Inflammatory macrophage treated with lipopolysaccharide for 4 hours (primary cell): ENCODE measurements around the gene DIDO1.
"Not testable (repeated sequence)": the region's sequence is repeated elsewhere in the genome, so short reads cannot be mapped to it uniquely, and the experiment has no call there.

Experiments used
- DNase-seq: peaks from one replicate; pipeline ENCODE4 v3.0.0-alpha.2; 2020

DIDO1 gene

DNA sequence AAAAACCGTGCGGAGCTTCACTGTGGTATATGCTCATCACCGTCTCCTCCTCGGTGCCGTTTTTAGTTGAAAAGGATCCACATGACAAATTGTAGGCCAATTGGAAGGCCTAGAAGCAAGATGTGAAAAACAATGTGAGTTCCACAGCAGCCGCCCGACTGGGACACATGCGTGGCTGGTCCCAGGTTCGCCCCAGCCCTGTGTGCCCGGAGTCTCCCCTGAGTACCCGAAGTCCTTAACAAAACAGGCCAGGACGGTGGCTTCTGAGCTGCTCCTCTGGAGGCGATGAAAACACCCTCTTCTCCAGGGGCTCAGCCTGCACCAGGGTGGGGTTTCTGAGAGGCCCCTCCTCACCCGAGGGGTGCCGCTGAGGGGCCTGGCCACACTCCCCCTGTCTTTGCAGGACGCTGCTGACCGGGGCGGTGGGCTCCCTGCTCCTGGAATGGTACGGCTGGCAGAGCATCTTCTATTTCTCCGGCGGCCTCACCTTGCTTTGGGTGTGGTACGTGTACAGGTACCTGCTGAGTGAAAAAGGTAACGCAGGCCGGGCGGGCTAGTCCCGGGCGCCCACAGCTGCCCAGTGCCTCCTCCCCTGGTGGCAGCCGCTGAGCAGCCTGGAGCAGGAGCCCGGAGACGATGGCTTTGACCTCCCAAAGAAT, 36.0 kb upstream of the DIDO1 start:
- no peak for DNase-seq

DNA sequence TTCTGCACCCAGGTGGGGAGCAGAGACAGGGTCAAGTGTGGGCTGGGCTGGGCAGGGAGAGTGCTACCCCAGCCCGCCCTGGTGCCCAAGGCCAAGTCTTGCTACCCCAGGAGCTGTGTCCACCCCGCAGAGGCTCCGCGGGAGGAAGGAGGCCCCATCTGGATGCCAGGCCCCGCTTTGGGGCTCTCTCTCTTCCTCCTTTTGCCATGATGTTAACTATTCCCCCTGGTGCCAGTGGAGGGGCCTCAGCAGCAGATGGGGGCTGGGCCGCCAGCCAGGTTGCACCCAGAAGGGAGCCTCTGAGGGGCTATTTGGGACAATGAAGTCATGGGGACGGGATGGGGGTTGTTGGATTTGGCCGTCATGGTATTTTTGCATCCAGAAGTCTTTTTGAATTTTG, 35.5 kb upstream of the DIDO1 start:
- no peak for DNase-seq

- no peak for DNase-seq
Observed at GRCh38 chr20:62961310-62961783, 35.0 kb upstream of the DIDO1 start.

- not testable (repeated sequence) for DNase-seq
Observed at GRCh38 chr20:62960446-62961309, 34.4 kb upstream of the DIDO1 start.

DNA sequence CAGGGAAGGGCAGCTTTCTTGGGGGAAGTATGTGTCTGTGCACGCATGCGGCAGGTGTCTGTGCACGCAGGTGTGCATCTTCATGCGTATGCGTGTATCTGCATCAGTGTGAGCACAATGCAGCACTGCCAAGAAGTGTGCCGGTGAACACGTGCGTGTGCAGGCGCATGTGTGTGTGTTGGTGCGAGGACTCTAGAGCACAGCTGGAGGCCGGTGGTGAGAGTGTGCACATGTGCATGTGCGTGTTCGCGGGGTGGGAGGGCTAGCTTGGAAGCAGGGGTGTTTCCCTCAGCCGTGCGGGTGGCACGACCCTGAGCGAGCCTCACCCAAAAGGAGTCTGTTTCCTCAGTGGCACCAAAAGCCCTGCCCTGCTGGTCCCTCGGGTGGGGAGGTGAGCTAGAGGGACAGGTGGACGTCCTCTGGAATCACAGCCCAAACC, 33.7 kb upstream of the DIDO1 start:
- DNase-seq: no peak

DNA sequence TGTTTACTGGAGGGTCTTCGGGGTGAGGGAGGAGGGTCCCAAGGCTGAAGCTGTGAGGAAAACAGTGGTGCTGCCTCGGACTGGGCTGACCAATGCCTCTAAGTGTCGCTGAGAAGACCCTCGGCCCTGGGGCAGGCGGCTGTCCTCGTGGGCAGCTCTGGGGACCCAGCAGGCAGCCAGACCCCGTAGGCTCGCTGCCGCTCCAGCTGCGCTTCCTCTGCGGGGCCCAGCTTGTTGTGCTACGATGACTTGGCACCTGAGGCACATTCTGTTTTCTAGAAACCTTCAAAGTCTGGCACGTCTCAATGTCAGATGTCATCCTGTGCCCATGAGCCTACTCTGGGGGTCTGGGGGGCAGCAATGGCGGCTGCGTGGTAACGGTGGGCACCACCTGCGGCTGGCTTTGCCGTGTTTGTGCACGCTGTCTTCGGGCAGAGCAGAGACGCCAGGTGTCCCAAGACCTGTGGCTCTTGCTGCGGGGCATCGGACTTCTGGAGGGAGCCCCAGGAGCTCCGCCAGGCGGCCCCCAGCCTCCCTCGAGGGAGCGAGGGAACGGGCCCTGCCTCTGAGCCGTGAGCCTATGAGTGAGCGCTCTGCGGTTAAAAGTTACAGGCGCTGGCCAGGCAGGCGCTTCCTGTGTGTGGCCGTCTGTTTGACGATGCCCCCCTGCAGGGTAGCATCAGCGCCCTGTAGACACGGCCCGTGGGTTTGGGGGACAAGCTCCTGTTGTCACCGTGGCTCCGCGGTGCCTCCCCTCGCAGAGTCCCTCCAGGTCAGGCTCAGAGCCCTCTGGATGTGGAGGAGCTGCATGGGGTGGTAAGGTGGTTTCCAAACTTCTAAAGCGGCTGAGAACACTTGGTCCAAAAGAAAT, 33.0 kb upstream of the DIDO1 start:
- DNase-seq: no peak

- no peak for DNase-seq
Observed at GRCh38 chr20:62958388-62959100, 32.2 kb upstream of the DIDO1 start.

GRCh38 chr20:62957136-62958117, 31.1 kb upstream of the DIDO1 start:
- no peak for DNase-seq

- DNase-seq: no peak
Observed at GRCh38 chr20:62956387-62957135, 30.3 kb upstream of the DIDO1 start.

GRCh38 chr20:62955519-62956386, 29.4 kb upstream of the DIDO1 start:
- no peak for DNase-seq

- peak; percentile 86 for DNase-seq
Observed at GRCh38 chr20:62953839-62954703, 27.8 kb upstream of the DIDO1 start.

GRCh38 chr20:62952968-62953838, 26.9 kb upstream of the DIDO1 start:
- DNase-seq: peak; percentile 21

- DNase-seq: peak; percentile 92
Observed at GRCh38 chr20:62952373-62952967, 26.2 kb upstream of the DIDO1 start, which contains the start of gene SLC17A9. SLC17A9 (plus strand) TSS chr20:62952709; CDS start chr20:62952831, 122 bp downstream.

DNA sequence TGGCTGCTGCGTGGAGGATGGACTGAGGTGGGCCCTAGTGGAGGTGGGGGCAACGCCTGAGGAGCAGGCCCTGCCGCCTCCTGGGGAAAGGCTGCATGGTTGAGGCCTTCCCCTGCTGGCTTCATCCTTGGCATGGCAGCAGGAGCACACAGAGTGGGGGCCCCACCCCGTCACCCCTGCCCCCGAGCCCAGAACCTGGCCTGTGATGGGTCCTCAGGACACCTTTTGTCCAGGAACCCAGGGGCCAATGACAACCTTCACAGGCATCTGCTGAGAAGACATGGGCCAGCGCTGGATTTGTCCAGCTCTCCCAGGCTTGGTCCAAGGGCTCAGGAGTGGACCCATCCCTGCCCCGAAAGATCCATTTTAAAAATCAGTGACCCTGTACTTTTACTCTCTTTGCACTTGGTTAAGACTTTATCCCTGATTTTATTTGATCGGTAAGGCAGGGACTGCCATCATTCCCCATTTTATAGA, 25.6 kb upstream of the DIDO1 start:
- DNase-seq: no peak

DNA sequence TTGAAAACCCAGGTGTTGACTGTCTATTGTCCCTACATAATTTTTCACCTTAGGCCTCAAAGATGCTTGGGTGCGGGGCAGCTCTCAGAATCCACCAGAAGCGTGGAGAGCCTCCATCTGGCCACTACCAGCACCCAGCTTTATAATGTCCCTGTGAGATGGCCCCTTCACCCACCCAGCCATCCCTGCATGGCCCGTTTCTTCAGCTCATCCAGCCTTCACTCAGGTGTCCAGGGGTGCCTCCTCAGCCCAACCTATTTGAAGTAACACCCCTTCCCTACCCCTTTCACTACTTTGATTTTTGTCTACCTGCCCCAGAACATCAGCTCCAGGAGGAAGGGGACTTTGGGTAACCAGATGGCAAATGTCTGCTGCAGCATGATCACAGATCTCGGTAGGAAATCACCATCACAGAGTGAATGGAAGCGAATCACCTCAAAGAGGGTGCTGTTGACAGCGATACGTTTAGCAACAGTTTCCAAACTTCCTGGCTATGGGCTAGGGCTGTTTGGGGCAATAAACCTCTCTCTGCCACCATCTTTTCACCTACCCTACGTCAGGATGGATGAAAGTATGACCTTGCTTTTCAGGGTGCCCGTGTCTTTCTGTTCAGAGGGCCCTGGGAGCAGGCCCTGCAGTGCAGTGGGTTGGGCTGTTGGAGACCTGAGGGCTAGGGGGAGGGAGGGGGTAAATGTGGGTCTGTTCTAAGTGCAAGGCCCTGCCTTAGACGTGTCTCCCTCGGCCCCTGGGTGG, 25.0 kb upstream of the DIDO1 start:
- DNase-seq: no peak

GRCh38 chr20:62950741-62951140, 24.4 kb upstream of the DIDO1 start:
- no peak for DNase-seq
